ENCODE measurements around the gene CTDSPL.

The CTDSPL gene

GRCh38 chr3:37956723-37957538, 95.3 kb downstream of the CTDSPL start:
- TF ChIP-seq CTCF (conservative IDR thresholded peaks at IDR 0.05; ENCODE audit: low read depth, low read length): no peak
- no peaks in the 10 kb centered on the region for H4K20me1 ChIP-seq (ENCODE audit: insufficient read depth)
- no peaks in the 10 kb centered on the region for H3K4me1 ChIP-seq (ENCODE audit: low read depth, poor library complexity, severe bottlenecking)
- no peak overlapping the region for H3K4me2 ChIP-seq
- H3K9ac ChIP-seq: no peak overlapping the region
- H3K79me2 ChIP-seq (ENCODE audit: insufficient read depth, low read depth): no peaks in the 10 kb centered on the region
- no peaks in the 10 kb centered on the region for H3K36me3 ChIP-seq (ENCODE audit: insufficient read depth)
- no peaks in the 10 kb centered on the region for H3K27me3 ChIP-seq (ENCODE audit: insufficient read depth, low read depth)
- no peak overlapping the region for H3K27ac ChIP-seq
- no peak overlapping the region for H3K4me3 ChIP-seq (IDR thresholded peaks at IDR 0.05; ENCODE audit: insufficient read depth, low read depth, low read length)
- H2AFZ ChIP-seq (ENCODE audit: low read depth): no peak overlapping the region

DNA sequence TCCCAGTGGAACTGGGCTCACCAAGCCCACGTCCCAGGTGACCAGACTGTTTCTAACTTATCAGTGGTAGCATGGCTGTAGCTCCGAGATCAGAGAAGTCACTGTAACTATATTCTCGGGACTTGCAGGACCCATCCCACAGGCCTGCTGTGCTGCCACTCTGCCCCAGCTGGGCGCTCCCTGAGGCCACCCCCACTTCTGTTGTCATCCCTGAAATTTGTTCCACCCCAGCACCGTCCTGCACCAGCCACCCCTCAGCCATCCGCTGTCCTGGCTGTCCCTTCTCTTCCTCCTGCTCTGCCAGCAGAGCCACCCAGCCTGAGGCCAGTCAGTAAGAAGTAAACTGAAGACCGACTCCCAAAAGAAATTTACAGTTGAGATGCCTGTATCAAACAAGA, 95.9 kb downstream of the CTDSPL start:
- no peak overlapping the region for H3K9ac ChIP-seq
- H3K4me2 ChIP-seq: no peak overlapping the region
- no peak overlapping the region for H2AFZ ChIP-seq (ENCODE audit: low read depth)
- no peak overlapping the region for H3K4me3 ChIP-seq (IDR thresholded peaks at IDR 0.05; ENCODE audit: insufficient read depth, low read depth, low read length)
- no peak for TF ChIP-seq CTCF (conservative IDR thresholded peaks at IDR 0.05; ENCODE audit: low read depth, low read length)
- no peaks in the 10 kb centered on the region for H3K36me3 ChIP-seq (ENCODE audit: insufficient read depth)
- no peak overlapping the region for H3K27ac ChIP-seq
- no peaks in the 10 kb centered on the region for H3K27me3 ChIP-seq (ENCODE audit: insufficient read depth, low read depth)
- H3K79me2 ChIP-seq (ENCODE audit: insufficient read depth, low read depth): no peaks in the 10 kb centered on the region
- H3K4me1 ChIP-seq (ENCODE audit: low read depth, poor library complexity, severe bottlenecking): no peaks in the 10 kb centered on the region
- no peaks in the 10 kb centered on the region for H4K20me1 ChIP-seq (ENCODE audit: insufficient read depth)

- Histone ChIP-seq H2AFZ (ENCODE audit: low read depth) (no peak overlapping the region), H3K27ac (no peak overlapping the region), H3K79me2 (ENCODE audit: insufficient read depth, low read depth) (no peaks in the 10 kb centered on the region), H4K20me1 (ENCODE audit: insufficient read depth) (no peaks in the 10 kb centered on the region), H3K4me3 (IDR thresholded peaks at IDR 0.05; ENCODE audit: insufficient read depth, low read depth, low read length) (no peak overlapping the region), H3K27me3 (ENCODE audit: insufficient read depth, low read depth) (no peaks in the 10 kb centered on the region), H3K4me2 (no peak overlapping the region), H3K9ac (no peak overlapping the region), H3K36me3 (ENCODE audit: insufficient read depth) (no peaks in the 10 kb centered on the region), H3K4me1 (ENCODE audit: low read depth, poor library complexity, severe bottlenecking) (no peaks in the 10 kb centered on the region)
- TF ChIP-seq CTCF (conservative IDR thresholded peaks at IDR 0.05; ENCODE audit: low read depth, low read length): no peak
Measured at GRCh38 chr3:37961622-37962431, 100.1 kb downstream of the CTDSPL start.

GRCh38 chr3:37963016-37963415, 101.3 kb downstream of the CTDSPL start:
- no peak overlapping the region for H3K9ac ChIP-seq

More at GRCh38 chr3:37963016-37963415, 101.3 kb downstream of the CTDSPL start:
- H3K79me2 ChIP-seq (ENCODE audit: insufficient read depth, low read depth): no peaks in the 10 kb centered on the region
- no peak overlapping the region for H3K4me3 ChIP-seq (IDR thresholded peaks at IDR 0.05; ENCODE audit: insufficient read depth, low read depth, low read length)
- no peaks in the 10 kb centered on the region for H3K36me3 ChIP-seq (ENCODE audit: insufficient read depth)
- no peaks in the 10 kb centered on the region for H3K4me1 ChIP-seq (ENCODE audit: low read depth, poor library complexity, severe bottlenecking)
- H3K27me3 ChIP-seq (ENCODE audit: insufficient read depth, low read depth): no peaks in the 10 kb centered on the region
- H2AFZ ChIP-seq (ENCODE audit: low read depth): no peak overlapping the region
- H3K4me2 ChIP-seq: no peak overlapping the region
- H4K20me1 ChIP-seq (ENCODE audit: insufficient read depth): no peaks in the 10 kb centered on the region
- no peak overlapping the region for H3K27ac ChIP-seq
- no peak for TF ChIP-seq CTCF (conservative IDR thresholded peaks at IDR 0.05; ENCODE audit: low read depth, low read length)

All from KMS-11 (cell line).